Kasumi-1 (cell line): Measurements from ENCODE around the gene GRM4.
"Not testable (repeated sequence)": the region's sequence is repeated elsewhere in the genome, so short reads cannot be mapped to it uniquely, and the experiment has no call there.

Experiments used
- DNase-seq, 2 experiments: peaks; one replicate each; lab custom pipeline; 2025; lab: John Stamatoyannopoulos, UW

The GRM4 gene

DNA sequence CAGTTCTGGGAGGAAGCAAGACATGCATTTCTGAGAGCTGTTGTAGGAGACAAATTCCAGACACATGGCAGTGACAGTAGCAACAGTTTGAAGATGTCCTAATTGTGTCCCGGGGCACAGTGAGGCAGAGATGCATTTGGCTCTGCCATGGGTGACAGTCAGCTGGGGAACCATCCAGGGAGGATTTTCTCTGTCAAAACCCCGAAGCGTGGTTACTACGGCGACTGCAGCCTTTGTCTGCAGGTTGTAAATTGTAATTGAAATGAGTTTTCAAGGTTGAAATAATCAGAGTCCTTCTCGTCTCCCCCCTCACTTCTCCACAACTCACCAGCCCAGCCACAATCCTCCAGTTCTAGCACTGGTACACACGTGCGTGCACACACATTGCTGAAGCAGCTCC lies 100.1 kb downstream of the GRM4 start:
- no peak for DNase-seq

DNA sequence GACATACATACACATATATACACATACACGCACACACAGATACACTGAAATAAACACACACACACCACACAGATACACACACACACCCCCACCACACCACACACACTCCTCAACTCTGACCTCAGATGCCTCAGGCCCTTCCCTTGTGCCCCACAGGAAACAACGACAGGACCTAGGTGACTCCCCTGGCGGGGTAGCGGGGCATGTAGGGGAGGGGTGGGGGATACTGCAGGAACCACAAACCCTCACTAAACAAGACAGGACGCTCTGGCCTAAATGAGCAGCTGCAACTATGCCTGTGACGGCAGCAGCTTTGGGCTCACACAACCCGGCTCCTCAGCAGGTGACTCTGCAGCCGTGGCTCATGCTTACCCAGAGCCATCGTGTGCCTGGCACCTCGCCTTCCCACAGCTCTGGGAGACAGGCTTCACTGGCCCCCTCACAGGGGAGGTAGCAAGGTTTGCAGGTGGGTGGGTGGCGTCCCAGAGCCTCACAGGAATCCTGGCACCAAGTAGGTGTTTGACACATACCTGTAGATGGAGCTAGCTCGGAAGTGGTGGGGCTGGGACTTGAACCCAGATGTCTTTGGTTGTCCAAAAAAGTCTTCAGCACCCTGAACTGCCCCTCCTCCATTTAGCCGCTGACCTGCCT lies 100.8 kb downstream of the GRM4 start:
- no peak for DNase-seq

DNA sequence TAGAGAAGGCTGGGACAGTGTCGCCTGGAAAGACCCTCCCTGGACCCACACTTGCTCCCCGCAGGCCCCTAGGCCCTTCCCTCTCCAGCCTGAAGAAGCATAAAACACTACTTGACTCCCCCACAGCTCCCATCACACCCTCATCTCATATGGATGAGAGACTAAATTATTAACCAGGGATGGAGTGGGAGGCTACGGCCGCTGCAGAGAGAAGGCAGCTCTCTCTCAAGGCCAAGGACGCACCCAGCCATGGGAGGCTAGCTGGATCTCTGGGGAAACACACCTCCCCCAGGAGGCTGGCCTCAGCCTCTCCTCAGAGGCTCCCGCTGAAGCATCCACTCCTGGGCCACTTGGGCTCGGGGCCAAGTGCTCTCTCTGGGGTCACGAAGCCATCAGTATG lies 102.5 kb downstream of the GRM4 start:
- no peak for DNase-seq

DNA sequence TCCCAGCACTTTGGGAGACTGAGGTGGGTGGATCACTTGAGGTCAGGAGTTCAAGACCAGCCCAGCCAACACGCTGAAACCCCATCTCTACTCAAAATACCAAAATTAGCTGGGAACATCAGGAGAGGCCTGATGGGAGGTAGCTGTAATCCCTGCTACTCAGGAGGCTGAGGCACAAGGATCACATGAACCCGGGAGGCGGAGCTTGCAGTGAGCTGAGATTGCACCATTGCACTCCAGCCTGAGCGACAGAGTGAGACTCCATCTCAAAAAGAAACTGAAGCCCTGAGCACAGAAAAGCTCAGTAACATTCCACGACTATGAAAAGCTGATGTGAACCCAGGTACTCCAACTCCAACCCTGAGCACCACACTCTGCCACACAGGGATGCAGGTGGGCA lies 103.9 kb downstream of the GRM4 start:
- not testable (repeated sequence) for DNase-seq

DNA sequence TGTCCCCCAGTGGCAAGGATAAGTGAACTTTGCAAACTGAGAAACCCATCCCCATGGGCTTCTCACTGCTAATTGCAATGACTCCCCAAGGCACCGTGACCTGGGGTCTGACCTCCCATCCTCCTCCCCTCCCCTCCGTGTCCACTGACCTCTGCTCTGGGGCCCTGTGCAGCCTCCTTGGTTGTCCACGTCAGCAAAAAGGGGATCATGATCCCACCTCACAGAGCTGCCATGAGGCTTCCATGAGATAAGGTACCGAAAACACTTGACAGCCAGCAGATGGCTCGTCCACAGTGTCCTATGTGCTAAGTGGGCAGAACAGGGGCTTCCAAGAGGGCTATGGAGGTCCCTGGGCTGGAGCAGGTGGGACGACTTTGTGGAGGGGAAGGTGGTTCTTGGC lies 104.5 kb downstream of the GRM4 start:
- DNase-seq, result no peak

DNA sequence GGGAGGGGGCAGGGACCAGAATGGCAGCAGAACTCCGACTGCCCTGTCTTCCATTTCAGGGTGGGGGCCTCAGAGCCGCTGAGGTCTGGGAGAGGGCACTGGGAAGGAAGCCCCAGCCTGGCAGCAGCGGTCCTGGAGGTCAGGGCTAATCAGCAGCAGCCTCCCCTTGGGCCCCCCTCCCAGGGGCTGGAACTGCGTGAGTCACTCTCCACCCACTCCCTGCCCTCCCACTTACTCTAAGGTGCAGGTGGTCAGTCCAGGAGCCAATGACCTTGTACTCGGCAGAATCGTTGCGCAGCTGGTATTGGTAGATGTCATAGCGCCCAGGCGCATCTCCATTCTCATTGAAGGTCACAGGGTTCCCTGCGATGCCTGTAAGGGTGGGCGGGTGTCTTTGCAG lies 105.9 kb downstream of the GRM4 start:
- DNase-seq, result no peak

DNA sequence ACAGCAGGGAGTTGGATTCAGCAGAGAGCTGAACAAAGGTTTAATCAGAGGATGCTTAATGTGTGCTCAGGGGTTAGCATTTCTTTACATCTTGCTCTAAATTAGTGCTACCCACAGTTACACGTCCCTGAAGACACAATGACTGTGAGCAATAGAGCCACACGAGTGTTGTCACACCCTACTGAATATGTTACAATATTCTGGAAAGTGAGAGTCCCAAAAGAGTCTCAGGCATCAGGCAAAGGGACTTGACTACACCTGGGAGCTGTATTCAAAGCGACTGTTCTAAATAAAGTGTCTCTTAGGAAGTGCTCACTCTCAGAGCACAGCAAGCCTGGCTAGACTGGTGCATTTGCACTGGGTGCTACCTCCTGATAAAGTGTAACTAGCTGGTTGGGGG lies 108.7 kb downstream of the GRM4 start:
- DNase-seq, result no peak

DNA sequence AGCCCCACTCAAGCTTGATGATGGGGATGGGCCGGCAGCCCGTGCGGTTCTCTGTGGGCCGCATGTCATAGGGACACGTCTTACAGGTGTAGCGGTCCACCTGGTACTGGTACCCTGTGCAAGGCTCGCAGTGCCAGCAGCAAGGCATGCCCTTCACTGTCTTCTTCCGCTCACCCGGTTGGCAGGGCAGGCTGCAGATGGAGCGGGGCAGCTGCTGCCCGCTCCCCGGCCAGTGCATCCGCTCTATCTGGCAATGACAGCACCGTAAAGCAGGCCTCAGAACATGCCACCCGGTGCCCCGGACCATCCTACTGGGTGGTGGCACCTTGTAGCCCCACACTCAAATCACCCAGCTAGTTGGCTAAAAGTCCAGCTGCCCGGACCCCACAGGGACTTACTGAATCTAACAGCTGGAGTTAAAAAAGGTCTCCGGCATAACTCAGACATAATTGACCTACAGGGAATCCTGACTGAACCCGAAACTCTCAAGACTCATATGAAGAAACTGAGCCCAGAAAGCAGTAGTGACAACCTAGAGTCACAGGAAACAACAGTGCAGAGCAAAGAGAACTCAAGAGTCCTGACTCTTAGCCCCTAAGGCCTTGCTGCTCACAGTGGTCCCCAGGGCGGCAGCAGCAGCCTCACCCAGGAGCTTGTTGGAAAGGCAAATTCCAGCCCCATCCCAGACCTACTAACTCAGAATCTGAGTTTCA lies 109.4 kb downstream of the GRM4 start:
- no peak for DNase-seq

DNA sequence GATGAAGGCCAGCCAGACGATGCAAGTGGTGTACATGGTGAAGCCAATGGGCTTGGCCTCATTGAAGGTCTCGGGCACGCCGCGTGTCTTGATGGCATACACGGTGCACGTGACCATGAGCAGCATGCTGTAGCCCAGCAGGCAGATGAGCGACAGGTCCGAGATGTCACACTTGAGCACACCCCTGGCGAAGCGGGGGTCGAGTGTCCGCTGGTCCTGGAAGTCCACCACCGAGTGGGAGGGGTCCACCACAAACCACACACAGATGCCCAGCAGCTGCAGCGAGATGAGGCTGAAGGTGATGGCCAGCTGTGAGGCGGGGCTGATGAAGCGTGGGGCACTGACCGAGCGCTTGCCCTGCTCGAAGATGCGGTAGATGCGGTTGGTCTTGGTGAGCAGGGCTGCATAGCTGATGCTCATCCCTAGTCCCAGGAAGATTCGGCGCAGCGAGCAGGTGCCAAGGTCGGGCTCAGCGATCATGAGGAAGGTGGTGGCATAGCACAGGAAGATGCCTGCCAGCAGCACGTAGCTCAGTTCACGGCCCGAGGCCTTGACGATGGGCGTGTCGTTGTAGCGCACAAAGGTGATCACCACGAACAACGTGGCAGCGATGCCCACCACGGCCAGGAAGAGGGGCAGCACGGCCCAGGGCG lies 110.1 kb downstream of the GRM4 start:
- no peak for DNase-seq

DNA sequence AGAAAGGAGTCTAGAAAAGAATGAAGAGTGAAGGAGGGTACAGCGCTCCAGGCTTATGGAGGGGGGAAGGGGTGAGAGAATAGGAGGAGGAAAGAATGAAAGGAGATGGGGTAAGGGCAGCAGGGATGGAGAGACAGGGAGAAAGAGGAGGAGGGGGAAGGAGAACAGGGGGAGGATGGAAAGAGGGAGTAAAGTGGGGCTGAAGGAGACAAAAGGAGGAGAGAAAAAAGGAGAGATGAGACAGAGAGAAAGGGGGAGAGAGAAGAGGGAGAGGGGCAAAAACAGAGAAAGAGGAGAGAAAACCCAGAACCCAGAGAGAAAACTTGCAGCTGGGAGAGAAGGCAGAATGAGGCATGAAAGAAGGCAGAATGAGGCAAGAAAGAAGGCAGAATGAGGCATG lies 110.7 kb downstream of the GRM4 start:
- DNase-seq, result no peak

DNA sequence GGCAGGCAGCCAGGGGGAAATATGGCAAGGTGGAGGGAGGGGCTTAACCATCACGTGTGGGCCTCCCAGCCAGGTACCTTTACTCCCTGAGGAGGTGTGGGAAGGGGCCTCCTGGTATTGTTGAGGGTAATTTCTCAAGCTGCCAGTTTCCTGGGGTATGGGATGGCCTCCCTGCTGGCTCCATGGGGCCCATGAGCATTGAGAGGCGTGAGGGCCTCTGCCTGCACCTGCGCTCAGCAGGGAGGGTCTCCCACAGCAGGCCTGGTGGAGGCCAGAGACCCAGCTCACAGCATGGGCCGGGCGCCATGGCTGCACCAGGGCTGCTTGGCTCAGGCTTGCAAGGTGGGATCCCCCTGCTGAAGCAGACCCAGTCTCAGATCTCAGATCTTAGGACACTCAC lies 113.0 kb downstream of the GRM4 start:
- DNase-seq, result no peak

DNA sequence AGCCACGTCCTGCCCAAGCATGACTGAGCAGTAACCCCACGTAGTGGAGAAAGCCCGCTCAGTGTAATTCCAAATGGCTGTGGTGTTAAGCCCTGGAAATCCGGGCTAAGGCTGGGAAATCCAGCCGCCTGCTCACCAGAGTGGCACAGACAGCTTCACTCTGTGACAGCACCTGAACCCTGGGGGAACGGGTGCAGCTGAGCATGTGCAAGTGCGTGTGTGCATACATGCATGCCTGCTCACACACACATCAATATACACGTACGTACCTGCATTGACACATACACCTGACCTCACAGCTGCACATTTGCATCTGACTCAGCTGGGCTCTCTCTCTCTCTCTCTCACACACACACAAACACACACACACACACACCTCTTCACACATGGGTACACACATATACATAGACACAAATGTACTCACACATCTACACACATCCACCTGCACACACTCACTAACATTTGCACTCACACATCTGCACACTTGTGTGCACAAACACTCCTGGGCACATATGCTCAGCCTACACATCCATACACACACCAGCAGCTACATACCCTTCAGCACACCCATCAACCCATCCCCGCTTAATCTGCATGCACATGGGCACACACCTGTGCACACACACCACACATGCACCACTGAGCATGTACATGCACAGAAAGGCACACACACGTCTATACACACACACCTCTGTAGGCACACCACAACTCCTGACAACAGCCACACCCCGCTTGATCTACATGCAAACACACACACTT lies 114.1 kb downstream of the GRM4 start:
- DNase-seq, result no peak

DNA sequence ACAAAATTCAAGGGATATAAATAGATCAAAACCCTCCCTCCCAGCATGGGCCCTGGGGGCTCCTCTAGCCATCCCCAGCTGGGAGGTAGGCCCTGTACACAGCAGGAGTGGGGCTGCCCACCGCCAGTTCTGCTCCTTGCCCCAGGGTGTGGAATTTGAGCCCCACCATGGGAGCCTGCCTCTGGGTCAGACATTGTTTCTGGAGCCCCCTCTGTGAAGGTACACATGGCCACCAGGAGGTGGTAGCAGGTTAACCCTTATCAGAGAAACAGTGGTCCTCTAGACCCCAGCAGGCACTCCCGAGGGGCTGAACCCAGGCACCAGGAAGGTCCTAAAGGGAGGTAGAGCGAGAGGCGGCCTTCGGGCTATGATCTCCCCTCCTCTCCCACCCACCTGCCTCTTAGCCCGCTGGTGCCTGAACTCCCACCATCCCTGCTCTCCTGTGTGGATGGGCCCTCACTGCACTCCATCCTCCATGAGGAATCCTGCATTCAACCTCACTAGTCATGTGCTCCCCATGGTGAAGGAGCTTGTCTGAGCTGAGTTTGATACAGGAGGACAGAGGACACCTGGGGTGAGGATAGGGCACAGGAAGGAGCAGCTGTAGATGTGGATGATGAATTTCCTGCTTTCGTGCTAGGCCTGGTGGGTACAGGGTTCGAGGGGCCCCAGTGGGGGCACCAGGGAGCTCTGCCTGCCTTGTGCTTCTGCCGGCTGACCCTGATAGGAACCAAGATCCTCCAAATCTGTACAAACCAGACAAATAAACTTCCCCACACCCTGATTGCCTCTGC lies 114.9 kb downstream of the GRM4 start:
- no peak for DNase-seq

DNA sequence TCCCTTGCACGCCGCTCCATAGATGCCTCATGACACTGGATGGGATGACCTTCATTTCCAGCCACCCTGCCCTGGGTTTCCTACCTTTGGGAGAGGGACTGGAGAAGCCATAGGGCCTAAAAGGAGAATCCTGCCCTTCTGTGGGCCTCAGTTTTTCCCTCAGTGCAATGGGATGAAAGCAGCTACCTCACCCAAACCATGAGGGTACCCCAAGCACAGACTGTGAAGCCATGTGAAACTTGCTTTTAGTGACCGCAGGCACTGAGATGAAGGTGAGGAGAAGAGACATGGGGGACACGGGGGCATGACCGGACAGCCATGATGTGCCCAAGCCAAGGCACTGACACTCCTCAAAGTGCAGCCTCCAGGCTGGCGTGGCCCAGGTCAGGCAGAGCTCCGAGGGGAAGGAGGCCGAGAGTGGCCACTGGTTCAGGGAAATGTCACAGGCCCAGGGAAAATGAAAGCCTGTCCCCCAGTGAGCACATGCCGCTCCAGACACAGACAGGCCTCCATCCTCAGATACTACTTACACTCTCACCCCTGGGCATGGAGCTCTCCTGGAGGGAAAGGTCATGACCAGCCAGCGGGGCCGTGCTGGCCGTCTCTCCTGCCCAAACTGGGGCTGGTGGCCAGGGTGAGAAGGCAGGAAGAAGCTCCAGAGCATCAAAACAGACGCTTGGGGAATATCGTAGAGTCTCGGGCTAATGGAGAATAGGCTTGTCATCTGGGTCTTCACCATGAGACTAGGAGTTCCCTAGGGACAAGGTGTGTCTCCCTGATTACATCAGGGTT lies 116.2 kb downstream of the GRM4 start:
- no peak for DNase-seq

DNA sequence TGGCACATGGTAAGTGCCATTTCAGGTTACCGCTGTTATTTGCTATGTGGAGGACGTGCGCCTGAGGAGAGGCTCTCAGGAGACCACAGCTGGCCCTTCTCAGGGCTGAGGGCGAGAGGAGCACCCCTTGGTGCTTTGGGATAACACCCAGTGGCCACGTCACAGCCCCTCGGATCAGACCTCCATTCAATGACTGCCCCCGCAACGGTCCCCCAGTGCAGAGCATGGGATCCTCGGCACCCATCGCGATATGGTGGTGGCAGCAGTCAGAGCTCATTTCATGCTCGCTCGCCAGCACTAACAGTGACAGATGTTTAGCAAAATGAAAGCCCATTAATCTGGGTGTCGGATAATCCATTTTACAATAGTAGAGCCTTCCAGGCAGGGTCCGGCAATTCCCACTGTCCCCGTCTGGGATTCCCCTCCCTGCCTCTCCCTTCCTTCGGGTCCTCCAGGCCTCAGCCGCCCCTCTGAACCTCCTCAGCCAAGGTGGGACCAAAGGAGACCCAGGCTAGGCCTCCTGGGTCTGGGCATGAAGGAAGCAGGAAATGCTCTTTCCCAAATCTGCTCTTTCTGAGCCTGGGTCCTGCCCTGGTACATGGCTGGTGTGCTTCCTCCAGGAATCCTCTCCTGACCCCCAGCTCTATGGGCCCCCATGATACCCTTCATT lies 117.1 kb downstream of the GRM4 start:
- no peak for DNase-seq

DNA sequence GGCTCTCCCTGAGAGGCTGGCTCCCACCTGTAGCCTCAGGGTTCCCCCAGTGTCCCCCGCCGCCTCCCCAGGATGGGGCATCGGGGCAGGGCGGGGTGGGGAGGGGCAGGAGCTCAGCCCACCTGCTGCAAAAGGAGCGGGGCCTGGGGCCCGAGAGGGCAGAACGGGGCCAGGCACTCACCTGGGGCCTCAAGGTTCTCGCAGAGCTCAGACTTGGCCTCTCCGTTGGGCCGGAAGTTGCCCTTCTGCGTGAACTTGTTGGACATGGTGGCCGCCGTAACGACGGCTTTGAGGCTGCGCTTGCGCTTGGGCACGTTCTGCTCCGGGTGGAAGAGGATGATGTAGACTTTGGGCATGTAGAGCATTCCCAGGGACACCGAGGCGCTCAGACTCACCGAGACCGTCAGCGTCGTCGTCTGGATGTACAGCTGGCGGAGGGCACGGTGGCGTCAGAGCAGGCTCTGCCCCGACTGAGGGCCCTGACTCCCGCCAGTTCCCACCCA lies 117.9 kb downstream of the GRM4 start:
- no peak for DNase-seq

DNA sequence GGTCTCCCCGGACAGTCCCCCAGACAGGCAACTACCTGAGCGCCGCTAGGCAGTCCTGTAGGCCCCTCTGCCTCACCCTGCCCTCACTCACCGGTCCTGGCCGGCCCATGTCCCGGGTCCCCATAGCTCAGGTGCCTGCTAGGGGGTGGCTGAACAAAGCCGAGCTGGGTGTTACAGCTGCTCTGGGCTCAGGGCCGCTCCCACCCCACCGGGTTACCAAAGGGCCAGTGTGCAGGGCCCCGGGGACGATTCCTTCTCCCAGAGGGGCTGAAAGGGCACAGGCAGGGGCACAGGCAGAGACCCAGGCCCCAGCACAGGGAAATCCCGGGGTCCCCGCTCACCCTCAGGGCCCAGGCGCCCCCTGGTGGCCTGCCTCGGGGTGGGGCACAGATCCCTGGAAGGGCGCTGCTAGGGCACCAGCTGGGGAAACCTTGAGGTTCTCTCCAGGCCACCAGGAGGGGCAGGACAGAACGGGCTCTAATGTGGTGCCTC lies 118.4 kb downstream of the GRM4 start:
- peak in 1 of 2 experiments; percentile 30 for DNase-seq

DNA sequence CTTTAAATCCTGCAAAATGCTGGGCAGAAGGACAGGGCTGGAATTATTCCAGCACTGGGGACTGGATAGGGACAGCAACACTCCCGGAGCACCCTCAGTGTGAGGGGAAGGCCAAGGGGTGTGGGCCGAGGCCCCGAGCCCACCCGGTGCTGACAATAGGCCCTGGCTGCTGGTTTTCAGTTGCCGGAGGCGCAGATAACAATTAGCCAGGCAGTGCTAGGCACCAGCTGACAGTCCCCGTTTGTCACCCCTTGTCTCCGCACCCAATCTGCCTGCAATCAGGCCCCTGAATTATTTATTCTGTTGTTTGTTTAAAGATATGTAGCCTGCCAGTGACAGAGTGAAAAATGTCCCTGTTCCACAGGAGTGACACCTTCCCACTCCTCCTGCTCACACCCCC lies 120.0 kb downstream of the GRM4 start:
- no peak for DNase-seq

DNA sequence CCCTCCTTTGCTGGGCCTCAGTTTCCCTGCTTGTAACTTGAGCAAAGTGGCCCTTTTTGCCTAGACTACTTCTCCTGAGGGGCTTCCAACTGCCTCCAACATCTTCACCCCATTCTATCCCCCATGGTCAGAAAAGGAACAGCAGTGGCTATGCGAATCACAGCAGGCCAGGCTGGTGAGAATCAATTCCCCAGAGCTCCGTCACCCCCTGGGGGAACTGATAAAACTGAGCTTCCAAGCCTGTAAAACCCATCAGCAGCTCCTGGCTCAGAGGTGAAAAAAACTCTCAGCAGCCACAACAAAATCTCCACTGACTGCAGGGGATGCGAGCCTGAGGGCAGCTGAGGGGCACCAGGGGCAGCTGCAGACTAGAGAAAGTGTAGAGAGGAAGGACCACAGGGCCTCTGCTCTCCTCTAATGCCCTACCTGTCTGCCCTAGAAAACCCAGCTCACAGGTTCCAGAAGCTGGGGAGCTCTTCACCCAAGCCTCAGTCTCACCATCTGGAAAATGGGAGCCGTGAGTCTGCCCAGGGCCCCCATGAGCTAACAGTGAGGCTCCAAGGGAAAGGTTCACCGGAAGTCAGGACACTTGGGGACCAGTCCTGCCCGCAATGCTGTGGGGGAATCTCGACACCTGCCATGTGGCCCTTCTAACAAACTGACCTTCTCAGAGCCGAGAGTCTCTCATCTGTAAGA lies 120.6 kb downstream of the GRM4 start:
- no peak for DNase-seq

DNA sequence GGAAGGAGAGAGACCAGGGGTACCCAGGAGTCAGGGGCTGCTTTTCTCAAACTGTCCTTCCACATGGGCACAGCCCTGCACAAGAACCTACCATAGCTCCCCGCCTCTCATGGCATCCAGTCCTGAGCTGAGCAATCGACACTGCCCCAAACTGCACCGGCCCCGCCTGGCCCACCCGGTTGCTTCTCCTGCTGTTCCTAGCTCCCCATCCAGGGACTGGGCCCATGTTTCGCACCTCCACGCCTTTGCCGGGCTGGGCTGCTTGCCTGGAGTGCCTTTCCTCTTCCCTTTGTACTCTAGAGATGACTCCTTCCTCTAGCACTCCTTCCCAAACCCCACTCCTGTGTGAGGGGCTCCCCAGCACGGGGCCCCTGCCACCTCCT lies 123.0 kb downstream of the GRM4 start:
- DNase-seq, result no peak
